ENCODE data around the gene COL7A1.

The COL7A1 gene

DNA sequence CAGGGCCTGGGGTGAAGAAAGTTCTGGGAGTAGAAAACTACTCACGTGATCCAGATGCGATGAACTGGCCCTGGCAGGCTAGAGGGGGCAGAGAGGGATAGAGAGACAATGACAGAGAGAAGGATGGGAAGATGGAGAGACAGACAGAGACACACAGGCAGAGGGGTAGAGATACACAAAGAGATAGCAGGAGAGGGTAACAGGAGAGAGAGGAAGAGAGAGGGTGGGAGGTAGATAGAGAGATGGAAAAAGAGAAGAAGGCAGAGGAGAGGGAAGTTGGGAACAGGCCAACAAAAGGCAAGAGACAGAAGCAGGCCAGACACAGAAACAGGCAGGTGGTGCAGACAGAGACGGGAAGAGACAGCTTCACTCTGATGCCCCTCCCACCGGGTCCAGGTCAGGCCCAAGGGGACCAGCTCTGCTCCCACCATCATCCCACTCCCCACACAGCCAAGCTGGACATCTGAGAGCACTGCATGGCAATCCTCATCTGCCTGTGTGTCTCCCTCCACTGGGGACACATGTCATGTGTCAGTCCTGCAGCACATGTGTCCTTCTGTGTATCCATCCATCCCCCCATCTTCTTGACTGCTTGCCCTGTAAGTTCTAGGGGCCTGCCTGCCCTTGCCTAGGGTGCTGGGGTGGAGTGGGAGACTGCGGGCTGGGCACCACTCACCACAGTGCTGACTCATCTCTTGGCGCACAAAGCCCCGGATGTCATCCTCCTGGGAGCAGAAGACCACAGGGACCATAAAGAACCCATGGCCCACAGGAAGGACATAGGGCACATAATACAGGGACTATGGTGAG is 29.3 kb downstream of the COL7A1 start:
- Histone ChIP-seq H3K27me3 (ENCODE audit: control insufficient read depth, insufficient read depth, low read length) (no peaks in the 10 kb centered on the region), H3K9ac (ENCODE audit: low read depth, low read length) (no peak overlapping the region), H3K4me3 (ENCODE audit: low read depth, low read length) (no peak overlapping the region), H3K36me3 (ENCODE audit: control insufficient read depth, insufficient read depth, low read length) (peaks cover 42% of the 10 kb centered on the region), H3K4me1 (ENCODE audit: control insufficient read depth, insufficient read depth, low read length) (no peaks in the 10 kb centered on the region), H3K9me3 (ENCODE audit: control insufficient read depth, insufficient read depth, low read length) (no peaks in the 10 kb centered on the region)

DNA sequence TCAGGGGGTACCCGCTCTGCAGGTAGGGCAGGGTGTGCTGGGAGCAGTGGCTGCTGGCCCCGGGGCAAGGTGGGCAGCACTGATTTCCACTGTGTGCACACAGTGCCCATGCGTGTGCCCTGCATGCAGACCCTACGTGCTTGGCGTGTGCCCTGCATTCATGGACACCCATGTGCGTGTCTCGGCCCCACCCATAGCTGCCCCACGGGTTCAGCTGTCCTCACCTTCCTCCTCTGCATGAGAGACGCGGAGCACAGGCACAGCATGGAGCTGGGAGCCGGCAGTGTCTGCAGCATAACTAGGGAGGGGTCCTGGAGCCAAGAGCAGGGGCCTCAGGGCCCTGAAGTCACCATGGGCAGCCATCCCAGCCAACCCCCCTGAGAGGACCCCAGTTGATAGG is 29.9 kb downstream of the COL7A1 start:
- H3K9ac ChIP-seq (ENCODE audit: low read depth, low read length), result no peak overlapping the region
- H3K9me3 ChIP-seq (ENCODE audit: control insufficient read depth, insufficient read depth, low read length), result no peaks in the 10 kb centered on the region
- peaks cover 39% of the 10 kb centered on the region for H3K36me3 ChIP-seq (ENCODE audit: control insufficient read depth, insufficient read depth, low read length)
- H3K27me3 ChIP-seq (ENCODE audit: control insufficient read depth, insufficient read depth, low read length), result no peaks in the 10 kb centered on the region
- H3K4me1 ChIP-seq (ENCODE audit: control insufficient read depth, insufficient read depth, low read length), result peaks cover 4% of the 10 kb centered on the region
- H3K4me3 ChIP-seq (ENCODE audit: low read depth, low read length), result no peak overlapping the region

DNA sequence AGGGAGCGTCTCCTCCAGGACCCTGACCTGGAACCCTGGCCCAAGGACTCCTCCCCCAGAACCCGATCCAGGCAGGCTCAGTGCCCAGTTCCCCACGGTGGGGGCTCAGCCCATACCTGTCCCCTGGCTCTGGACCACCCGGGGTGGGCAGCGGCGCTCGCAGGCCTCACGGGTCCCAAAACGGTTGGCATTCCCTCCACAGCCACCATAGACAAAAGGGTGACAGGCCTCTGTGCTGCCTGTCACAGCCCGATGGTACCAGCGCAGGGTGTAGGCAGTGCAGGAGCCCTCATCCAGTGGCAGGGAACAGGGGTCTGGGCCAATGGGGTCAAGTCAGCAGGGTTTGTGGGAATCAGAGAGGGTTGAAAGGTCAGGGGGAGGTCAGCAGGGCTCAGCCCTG is 30.5 kb downstream of the COL7A1 start:
- Histone ChIP-seq H3K36me3 (ENCODE audit: control insufficient read depth, insufficient read depth, low read length) (peaks cover 35% of the 10 kb centered on the region), H3K4me3 (ENCODE audit: low read depth, low read length) (no peak overlapping the region)

DNA sequence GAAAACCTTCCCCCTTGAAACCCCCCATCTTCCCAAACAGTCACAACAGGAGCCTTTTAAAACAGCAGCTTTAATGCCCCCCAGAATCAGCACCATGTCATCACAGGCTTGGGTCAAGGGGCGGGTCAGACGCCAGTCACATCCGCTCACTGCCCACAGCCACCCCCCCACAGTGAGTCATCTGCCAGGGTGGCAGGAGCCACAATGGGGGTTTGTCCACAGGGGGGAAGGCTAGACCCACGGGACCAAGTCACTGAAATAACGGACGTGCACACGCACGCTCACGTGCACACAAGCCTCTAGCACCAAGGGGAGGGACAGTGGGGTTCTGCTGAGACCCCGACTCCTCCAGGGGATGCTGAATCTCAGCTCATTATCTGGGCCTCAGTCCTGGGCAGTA is 31.1 kb downstream of the COL7A1 start:
- Histone ChIP-seq H3K9ac (ENCODE audit: low read depth, low read length) (no peak overlapping the region), H3K4me1 (ENCODE audit: control insufficient read depth, insufficient read depth, low read length) (peaks cover 5% of the 10 kb centered on the region)

More for the DNA sequence above, 30.5 kb downstream of the COL7A1 start:
- peaks cover 5% of the 10 kb centered on the region for H3K4me1 ChIP-seq (ENCODE audit: control insufficient read depth, insufficient read depth, low read length)
- H3K9me3 ChIP-seq (ENCODE audit: control insufficient read depth, insufficient read depth, low read length), result no peaks in the 10 kb centered on the region
- H3K9ac ChIP-seq (ENCODE audit: low read depth, low read length), result no peak overlapping the region
- no peaks in the 10 kb centered on the region for H3K27me3 ChIP-seq (ENCODE audit: control insufficient read depth, insufficient read depth, low read length)

DNA sequence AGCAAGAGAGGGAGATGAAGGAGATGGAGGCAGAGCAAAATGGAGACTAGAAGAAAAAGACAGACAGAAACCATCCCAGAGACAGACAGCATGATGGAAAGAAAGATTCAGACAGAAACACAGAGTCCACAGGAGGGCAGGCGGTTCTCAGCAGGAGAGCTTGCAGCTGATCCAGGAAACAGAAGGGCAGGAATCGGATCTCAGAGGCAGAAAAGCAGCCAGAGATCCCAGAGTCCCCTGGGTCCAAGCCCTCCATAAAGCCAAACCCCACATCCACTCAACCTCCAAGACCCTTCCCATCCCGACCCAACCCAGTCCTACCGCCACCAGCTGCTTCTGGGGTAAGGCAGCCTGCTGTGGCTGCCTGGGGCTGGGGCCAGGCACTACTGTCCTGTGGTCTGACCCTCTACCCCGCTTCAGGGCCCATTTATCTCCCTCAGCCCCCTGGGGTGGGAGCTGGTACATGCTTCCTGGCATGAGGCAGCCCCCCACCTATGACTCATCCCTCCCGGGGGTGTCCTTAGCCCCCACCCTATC is 31.7 kb downstream of the COL7A1 start, which contains the start of gene UCN2:
UCN2 (minus strand) TSS at position 400 of the 537 bp plus-strand sequence. CDS start 657 bp downstream, outside the sequence.
- Histone ChIP-seq H3K9me3 (ENCODE audit: control insufficient read depth, insufficient read depth, low read length) (no peaks in the 10 kb centered on the region), H3K27me3 (ENCODE audit: control insufficient read depth, insufficient read depth, low read length) (no peaks in the 10 kb centered on the region), H3K9ac (ENCODE audit: low read depth, low read length) (peak within 1 kb of the TSS; percentile 9), H3K4me1 (ENCODE audit: control insufficient read depth, insufficient read depth, low read length) (peaks cover 5% of the 10 kb centered on the region), H3K36me3 (ENCODE audit: control insufficient read depth, insufficient read depth, low read length) (peaks cover 25% of the 10 kb centered on the region), H3K4me3 (ENCODE audit: low read depth, low read length) (no peak within 1 kb of the TSS)

More for the DNA sequence above, 31.1 kb downstream of the COL7A1 start:
- Histone ChIP-seq H3K27me3 (ENCODE audit: control insufficient read depth, insufficient read depth, low read length) (no peaks in the 10 kb centered on the region), H3K9me3 (ENCODE audit: control insufficient read depth, insufficient read depth, low read length) (no peaks in the 10 kb centered on the region), H3K4me3 (ENCODE audit: low read depth, low read length) (no peak overlapping the region), H3K36me3 (ENCODE audit: control insufficient read depth, insufficient read depth, low read length) (peaks cover 30% of the 10 kb centered on the region)

DNA sequence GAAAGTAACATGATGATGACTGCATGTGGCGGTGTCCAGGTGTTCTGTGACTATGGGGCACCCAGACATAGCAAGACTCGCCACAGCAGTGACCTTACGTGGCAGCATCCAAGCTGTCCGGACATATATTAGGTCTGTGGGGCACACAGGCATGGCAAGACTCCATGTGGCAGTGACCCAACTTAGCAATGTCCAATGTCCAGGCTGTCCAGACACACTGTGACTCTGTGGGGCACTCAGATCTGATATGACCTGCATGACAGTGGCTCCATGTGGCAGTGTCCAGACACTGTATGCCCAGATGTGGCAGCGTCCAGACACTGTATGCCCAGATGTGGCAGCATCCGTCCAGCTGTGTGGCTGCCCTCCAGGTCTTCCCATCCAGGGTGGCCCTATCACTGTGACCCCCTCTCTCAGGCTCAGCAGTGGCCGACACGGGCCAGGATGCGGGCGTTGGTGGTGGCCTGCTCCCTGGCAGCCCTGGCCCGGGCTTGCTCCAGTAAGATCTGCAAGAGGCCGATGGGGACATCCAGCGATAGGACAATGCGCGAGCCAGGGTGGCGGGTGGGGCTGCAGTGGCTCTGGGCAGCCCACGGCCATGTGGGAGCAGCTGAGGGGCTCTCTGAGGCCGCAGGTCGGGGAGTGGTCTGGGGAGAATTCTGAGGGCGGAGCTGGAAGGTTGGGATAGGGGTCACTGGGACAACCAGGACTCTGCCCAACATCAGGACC is 32.6 kb downstream of the COL7A1 start:
- peaks cover 18% of the 10 kb centered on the region for H3K36me3 ChIP-seq (ENCODE audit: control insufficient read depth, insufficient read depth, low read length)
- H3K4me3 ChIP-seq (ENCODE audit: low read depth, low read length), result no peak overlapping the region
- H3K9ac ChIP-seq (ENCODE audit: low read depth, low read length), result no peak overlapping the region
- peaks cover 5% of the 10 kb centered on the region for H3K4me1 ChIP-seq (ENCODE audit: control insufficient read depth, insufficient read depth, low read length)
- H3K9me3 ChIP-seq (ENCODE audit: control insufficient read depth, insufficient read depth, low read length), result no peaks in the 10 kb centered on the region
- no peaks in the 10 kb centered on the region for H3K27me3 ChIP-seq (ENCODE audit: control insufficient read depth, insufficient read depth, low read length)

DNA sequence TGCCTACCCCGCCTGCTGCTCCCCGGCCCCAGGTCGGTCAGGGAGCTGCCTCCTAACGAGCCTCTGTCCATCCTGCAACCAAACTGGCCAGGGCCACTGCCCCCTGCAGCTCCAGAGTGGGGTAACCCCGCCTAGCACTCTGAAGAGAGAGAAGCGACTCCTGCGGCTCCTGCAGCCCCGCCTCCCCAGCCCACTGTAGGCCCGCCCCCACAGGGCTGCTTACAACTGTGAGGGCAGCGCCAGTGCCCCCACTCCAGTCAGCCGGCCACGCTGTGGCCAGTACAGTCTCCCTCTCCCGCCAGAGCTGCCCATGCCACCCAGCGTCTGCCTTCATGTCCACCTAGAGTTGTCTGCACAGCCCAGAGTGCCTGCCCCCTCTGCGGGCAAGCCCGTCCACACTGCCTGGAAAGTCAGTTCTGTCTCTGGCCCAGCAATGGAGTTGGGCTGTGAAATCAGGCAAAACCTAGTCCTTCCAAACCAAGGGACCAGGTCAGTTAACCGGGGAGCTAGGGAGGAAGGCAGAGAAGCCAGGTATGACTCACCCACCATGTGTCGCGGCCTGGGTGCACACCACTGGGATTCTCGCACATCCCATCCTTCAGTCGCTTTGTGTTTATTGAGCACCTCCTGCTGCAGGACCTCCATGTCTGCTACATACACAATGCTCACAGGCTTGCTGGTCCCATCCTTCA is 33.9 kb downstream of the COL7A1 start:
- H3K4me1 ChIP-seq (ENCODE audit: control insufficient read depth, insufficient read depth, low read length), result peaks cover 5% of the 10 kb centered on the region
- peak overlapping the region; percentile 66 for H3K9ac ChIP-seq (ENCODE audit: low read depth, low read length)
- H3K4me3 ChIP-seq (ENCODE audit: low read depth, low read length), result peak overlapping the region; percentile 27
- peaks cover 8% of the 10 kb centered on the region for H3K36me3 ChIP-seq (ENCODE audit: control insufficient read depth, insufficient read depth, low read length)
- no peaks in the 10 kb centered on the region for H3K27me3 ChIP-seq (ENCODE audit: control insufficient read depth, insufficient read depth, low read length)
- no peaks in the 10 kb centered on the region for H3K9me3 ChIP-seq (ENCODE audit: control insufficient read depth, insufficient read depth, low read length)

DNA sequence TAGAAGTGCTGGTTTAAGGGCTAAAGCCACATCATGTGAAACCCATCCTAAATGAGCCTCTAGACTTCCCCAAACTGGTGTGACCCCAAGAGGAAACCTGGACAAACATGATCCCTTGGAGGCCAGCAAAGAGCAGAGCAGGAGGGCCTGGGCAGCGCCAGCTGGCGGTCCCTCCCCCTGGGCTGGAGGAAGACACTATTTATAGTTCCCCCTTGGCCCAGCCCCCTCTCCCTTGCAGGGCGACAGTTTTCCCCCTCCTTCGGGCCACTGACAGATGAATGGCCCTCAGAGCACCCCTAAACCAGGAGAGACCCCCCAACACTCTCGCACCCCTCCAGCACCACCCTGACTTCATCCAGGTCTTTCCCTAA is 34.5 kb downstream of the COL7A1 start:
- Histone ChIP-seq H3K9ac (ENCODE audit: low read depth, low read length) (no peak overlapping the region), H3K27me3 (ENCODE audit: control insufficient read depth, insufficient read depth, low read length) (no peaks in the 10 kb centered on the region), H3K36me3 (ENCODE audit: control insufficient read depth, insufficient read depth, low read length) (peaks cover 8% of the 10 kb centered on the region), H3K9me3 (ENCODE audit: control insufficient read depth, insufficient read depth, low read length) (no peaks in the 10 kb centered on the region), H3K4me3 (ENCODE audit: low read depth, low read length) (peak overlapping the region; percentile 27), H3K4me1 (ENCODE audit: control insufficient read depth, insufficient read depth, low read length) (peaks cover 7% of the 10 kb centered on the region)

DNA sequence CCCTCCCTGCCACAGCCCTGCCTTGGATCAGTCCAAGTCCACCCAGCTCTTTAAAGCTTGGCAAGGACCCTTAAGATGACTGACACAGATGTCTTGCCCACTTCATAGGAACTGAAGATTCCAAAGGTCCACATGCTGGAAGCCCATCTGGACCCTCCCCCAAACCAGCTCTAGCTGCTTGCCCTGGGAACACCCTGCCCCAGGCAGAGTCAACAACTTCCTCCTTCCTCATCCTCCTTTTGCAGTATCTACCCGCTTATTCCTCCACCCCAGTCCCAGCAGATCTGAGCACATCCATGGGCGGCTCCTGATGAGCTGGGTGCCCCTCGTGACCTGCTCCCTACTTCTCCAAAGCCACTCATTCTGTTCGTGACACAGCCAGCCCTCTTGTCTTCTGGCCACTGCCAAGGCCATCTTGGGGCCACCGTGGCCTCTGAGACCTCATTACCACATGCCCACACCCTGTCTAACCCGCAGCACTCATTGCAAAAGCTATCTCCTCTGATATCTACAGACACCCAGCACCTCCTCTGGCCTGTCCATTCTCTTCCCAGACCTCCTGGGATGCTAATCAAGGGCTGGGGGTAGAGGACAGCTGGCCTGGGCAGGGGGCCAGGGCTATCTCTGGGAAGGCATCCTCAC is 36.5 kb downstream of the COL7A1 start:
- H3K9ac ChIP-seq (ENCODE audit: low read depth, low read length), result no peak overlapping the region
- peaks cover 7% of the 10 kb centered on the region for H3K4me1 ChIP-seq (ENCODE audit: control insufficient read depth, insufficient read depth, low read length)
- no peak overlapping the region for H3K4me3 ChIP-seq (ENCODE audit: low read depth, low read length)
- H3K27me3 ChIP-seq (ENCODE audit: control insufficient read depth, insufficient read depth, low read length), result no peaks in the 10 kb centered on the region
- H3K9me3 ChIP-seq (ENCODE audit: control insufficient read depth, insufficient read depth, low read length), result no peaks in the 10 kb centered on the region
- peaks cover 2% of the 10 kb centered on the region for H3K36me3 ChIP-seq (ENCODE audit: control insufficient read depth, insufficient read depth, low read length)

DNA sequence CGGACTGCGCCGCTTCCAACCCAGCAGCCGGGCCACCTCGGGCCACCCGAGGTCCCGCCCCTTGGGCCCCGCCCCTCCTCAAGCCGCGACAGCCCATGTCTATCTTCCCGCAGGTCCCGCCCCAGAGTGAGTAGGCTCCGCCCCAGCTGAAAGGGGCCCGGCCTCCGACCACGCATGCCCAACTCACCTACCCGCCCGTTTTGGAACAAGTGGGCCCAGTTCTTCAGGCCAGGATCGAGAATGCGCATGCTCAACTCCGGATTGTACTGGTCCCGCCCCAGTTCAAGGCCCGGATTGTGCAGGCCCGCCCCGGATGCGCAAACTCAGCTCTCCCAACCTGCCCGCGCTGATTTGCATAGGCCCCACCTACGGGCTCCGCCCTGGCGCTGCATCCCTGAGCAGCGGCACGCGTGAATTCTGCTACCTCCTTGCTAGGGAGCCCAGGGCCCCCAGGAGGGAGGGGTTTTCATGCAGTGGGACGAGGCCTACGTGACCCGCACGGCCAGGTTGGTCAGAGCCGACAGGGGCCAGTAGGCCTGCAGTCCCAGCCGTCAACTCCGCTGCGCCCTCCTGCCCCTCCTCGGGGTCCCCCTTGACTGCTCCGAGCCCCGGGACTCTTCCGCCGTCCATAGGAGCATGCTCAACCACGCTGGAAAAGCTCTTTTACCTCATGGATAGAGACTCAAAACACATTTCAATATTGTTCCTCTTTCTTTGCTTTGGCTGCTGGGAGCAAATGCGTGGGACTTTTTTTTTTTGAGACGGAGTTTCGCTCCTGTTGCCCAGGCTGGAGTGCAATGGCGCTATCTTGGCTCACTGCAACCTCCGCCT is 38.1 kb downstream of the COL7A1 start, which contains the start of gene PFKFB4:
PFKFB4 (minus strand) TSS at position 8 of the 831 bp plus-strand sequence. CDS start 26 bp downstream, outside the sequence.
- Histone ChIP-seq H3K27me3 (ENCODE audit: control insufficient read depth, insufficient read depth, low read length) (no peaks in the 10 kb centered on the region), H3K36me3 (ENCODE audit: control insufficient read depth, insufficient read depth, low read length) (peaks cover 2% of the 10 kb centered on the region), H3K4me3 (ENCODE audit: low read depth, low read length) (peak within 1 kb of the TSS; percentile 90), H3K9ac (ENCODE audit: low read depth, low read length) (peak within 1 kb of the TSS; percentile 70), H3K9me3 (ENCODE audit: control insufficient read depth, insufficient read depth, low read length) (no peaks in the 10 kb centered on the region), H3K4me1 (ENCODE audit: control insufficient read depth, insufficient read depth, low read length) (peaks cover 7% of the 10 kb centered on the region)

All from iPS-15b (cell line).